GM20431 (cell line): Measurements from ENCODE around the gene EHF.

ENCODE experiments used
- in situ Hi-C: fragments of 300-500 bp; cut with MseI, MboI; formaldehyde crosslinking; loops from one replicate; pipeline ENCODE4 v1.15.0; 2020; ENCODE audit warnings: low sequenced_read_pairs; ENCODE audit not compliant: unreplicated experiment

Gene EHF

DNA sequence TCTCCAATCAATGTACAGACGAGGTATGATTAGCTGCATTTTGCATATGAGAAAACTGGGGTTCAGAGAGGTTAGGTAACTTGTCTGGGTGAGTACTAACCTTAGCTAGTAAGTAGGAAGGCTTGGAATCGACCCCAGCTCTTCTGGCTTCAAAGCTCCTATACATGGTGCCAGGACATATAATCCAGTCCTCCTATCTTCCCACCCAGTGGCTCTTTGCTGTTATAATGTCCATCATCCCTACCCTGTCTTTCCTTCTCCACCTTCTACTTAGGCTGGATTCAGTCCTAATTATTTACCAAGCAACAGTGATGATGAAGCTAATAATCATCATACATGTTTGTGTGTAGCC, 20.0 kb downstream of the EHF start:
- in situ Hi-C loops = no loop called here

DNA sequence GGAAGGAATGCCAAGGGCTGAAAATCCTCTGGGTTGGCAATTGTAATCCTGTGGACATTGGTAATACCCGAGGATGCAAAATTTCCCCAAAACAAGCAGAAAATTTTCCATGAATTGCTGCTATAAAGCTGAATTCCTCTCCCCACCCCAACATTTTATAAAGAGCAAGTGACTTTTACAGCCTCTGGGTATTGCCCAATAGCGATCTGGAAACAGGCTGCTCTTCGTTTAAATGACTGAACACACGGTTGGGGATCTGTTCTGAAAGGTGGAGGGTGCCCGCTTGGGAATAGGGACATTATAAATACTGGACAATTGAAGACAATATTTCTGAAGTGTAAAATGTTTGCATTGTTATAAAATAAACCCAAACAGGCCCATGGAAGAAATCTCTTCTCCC, 20.6 kb downstream of the EHF start:
- in situ Hi-C loops = no loop called here

DNA sequence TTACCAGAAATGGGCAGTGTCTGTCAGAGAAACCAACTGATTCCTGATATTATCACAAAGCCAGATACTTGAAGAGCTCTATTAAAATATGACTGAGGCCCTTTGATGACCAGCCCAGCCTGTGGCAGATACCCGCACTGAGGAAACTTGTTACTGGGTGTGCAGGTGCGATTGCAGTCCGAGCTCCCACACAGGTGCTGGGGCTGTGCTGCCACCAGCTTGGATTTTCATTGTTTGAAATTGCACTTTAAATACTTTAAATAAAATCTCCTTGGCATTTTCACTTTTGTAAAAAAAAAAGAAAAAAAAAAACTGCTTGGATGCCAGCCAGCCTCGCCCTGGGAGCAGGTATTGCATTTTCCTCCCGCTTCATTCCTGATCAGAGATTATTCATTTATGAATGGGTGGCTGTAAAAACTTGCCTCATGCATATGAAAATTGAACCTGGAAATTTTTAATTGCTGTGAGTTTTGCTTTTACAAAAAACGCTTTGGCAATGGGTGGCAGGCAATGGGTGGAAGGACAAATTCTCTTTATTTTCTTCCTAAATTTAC, 21.2 kb downstream of the EHF start:
- in situ Hi-C loops = no loop called here

DNA sequence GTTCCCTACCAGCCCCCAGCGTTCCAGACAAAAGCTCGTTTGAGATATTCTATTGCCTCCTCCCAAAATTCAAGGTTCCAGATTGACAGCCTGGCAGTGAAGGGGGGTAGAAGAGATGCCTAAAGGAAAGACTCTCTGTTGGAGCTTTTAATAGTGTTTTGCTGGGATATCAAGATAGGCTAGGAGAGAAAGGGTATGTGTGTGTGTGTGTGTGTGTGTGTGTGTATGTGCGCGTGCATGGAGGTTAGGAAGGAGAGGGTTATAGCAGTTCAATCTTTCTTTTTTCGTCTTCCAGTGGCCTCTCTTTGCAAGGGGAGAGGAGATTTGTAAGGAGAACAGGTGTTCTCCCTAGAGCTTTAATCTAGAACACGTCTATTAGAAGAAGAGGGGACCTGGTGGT, 22.0 kb downstream of the EHF start:
- in situ Hi-C loops = no loop called here

- in situ Hi-C loops = no loop called here
These were observed 22.4 kb downstream of the EHF start for GRCh38 chr11:34643311-34643710.

DNA sequence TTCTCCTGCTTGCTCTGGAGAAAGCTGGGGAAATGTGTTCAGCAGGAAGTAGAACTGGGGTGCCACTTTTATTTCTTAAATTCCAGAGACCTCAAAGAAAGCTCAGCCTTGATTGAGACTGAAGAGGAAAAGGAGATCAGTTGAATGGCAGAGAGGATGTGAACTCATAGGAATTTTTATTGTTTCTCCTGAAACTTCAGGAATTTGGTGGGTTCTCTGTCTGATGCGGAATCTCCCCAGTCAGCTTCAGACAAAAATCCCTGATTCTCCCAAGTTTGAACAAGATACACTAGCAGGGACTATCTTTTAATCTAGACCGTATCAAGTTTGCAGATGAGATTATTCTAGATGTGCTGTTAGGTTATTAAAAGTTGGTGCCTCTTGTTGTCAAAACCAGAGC, 23.0 kb downstream of the EHF start:
- in situ Hi-C loops = no loop called here

DNA sequence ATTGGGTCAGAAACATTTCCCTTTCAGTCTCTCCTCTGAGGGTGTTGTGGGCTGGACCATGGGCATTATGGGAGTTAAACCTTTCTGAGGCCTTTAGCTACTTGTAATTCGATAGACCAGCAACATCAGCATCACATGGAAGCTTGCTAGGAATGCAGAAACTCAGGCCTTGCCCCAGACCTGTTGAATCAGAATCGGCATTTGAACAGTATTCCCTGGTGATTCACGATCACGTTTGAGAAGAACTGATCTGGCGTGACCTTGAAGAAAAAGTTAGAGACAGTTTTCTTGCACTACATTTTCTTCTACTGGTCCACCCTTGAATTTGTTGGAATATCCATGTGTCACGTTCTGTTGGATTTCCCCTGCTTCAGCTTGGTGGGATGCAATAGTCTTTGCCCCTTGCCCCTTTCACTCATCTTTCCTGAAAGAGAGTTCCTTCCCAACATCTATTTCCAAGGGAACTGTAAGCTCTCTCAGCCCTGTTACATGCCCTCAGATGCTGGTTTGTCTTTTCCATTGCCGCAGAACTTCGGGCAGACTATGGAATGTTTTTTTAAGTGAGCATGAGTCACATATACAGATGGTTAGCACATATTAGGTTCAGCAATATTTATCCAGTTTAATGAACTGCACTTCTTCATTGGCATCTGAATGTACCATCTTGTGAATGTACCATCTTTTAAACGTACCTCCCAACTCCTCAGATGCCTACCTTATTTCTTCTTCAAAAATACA, 23.9 kb downstream of the EHF start:
- in situ Hi-C loops = no loop called here

DNA sequence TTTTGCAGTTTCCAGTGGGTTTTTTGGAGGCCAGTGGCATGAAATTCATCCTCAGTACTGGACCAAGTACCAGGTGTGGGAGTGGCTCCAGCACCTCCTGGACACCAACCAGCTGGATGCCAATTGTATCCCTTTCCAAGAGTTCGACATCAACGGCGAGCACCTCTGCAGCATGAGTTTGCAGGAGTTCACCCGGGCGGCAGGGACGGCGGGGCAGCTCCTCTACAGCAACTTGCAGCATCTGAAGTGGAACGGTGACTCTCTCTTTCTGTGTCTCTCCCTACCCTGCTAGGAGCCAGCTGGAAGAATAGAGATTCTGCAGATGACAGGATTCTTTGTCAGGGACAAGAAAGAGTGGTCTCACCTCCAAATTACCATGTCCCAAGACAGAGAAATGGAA, 25.5 kb downstream of the EHF start:
- in situ Hi-C loops = no loop called here

DNA sequence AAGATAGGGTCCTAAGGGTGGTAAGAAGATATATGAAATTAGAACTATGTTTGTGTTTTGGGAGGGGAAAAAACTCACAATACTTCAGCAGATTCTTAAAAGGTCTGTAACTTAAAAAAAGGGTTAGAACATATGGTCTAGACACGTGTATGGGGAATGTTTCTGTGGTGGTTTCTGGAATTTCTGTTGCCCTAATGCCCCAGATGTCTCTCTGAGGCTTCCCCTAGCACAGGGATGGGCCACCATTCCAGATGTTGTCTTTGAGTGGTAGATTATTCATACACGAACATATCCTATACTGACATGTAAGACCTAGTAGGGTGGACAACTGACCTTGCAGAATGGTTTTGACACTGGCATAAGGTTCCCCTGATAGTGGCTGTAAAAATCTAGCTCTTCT, 26.2 kb downstream of the EHF start:
- in situ Hi-C loops = no loop called here

- in situ Hi-C loops = no loop called here
These were observed 26.6 kb downstream of the EHF start for GRCh38 chr11:34647532-34647931.

DNA sequence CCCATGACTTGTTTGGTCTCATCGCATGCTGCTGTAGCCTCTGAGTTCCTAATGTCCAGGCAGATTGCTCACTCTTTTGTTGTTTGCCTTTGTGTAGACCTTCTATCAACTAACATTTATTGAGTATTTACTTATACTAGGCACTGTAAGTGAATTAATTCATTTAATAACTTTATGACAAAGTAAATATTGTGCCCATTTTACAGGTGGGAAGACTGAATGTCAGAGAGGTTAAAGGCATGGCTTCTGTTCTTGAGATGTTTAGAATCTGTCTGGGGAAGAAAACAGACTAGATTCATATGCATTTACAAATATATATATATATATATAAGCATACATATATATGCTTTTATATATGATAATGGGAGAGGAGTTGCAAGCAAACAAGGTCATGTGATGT, 27.1 kb downstream of the EHF start:
- in situ Hi-C loops = no loop called here

- in situ Hi-C loops = no loop called here
These were observed 28.7 kb downstream of the EHF start for GRCh38 chr11:34649597-34649996.

DNA sequence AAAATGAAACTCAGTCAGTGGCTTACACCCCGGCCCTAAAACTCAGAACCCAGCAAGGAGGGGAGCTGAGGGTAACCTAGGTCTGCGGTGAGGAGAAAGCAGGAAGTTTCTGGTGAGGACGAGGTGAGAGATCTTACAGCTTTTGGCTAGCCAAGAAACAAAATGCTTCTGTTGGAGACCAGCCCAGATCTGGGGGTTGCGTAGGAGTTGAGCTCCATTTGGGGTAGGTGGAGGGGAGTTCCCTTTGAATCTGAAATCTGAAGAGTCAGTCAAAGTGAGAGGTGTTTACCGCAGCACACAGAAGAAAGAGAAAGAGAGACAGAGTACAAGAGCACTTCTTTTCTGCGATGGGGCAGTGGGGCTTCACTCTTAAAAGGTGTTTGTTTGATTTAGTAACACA, 29.6 kb downstream of the EHF start:
- in situ Hi-C loops = no loop called here

- in situ Hi-C loops = no loop called here
These were observed 30.7 kb downstream of the EHF start for GRCh38 chr11:34651551-34651950.

GRCh38 chr11:34652191-34652973, 31.5 kb downstream of the EHF start:
- in situ Hi-C loops = no loop called here

DNA sequence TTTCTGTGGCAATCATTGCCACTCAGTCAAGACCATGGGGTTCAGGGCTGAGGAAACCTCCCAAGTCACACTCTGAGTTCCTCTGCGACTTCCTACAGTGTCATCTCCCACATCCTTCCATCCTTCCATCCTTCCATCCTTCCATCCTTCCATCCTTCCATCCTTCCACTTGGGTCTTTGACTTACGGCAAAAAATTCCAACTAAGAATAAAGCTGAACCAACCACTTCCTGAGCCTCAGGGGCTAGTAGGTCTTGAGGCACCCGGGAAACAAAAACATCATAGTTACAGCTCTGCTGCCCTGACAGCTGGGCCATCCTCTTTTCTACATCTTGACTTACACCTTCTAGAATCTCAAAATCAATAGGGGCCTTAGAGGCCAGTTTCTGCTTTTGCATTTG, 32.1 kb downstream of the EHF start:
- in situ Hi-C loops = no loop called here

DNA sequence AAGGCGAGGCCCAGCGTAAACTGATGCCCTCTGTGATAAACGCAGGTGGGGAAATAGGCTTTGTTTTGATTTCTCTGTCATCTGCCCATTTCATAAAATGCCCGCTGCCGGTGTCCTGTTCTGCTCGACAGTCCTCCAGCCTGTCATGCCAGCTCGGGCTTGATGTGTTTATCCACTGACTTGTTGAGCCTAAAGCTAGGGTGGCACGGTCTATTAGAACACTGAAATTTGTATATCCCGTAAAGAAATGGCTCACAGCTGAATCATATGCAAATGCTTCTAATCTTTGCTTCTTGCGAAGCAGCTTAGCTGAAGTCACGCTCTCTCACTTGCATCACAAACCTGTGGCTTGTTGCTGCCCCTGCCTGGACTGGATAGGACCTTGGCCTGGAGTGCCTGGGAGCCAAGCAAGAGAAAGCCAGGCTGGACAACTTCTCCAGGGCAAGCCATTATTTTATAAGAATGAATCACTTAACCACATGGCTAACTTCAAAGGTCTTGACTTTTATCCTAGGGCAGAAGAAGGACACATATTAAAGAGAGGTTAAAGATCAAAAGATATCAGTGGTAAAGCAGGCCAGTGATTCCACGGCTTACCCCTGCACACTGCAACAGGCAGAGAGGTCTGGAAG, 33.1 kb downstream of the EHF start:
- in situ Hi-C loops = no loop called here

- in situ Hi-C loops = no loop called here
These were observed 33.8 kb downstream of the EHF start for GRCh38 chr11:34654483-34655334.

- in situ Hi-C loops = no loop called here
These were observed 34.6 kb downstream of the EHF start for GRCh38 chr11:34655335-34656008.
